Fibroblast of the aortic adventitia (primary cell): ENCODE measurements around the gene NTN5. TPM values are rescaled to one million over a fixed set of nuclear protein-coding genes. Genes with fewer than 3 reads are reported as not detected.
A peak's percentile ranks its signal among the peaks of the same experiment; 100 is the strongest.

Experiments
- DNase-seq: peaks from one replicate; pipeline ENCODE4 v3.0.0-alpha.2; 2010; ENCODE audit warnings: low read depth
- H3K4me3 ChIP-seq: 2 replicates; pipeline ENCODE4 v1.5.1; 2011; ENCODE audit warnings: low read depth, mild to moderate bottlenecking, control low read depth, low read length, moderate library complexity
- CTCF ChIP-seq: IDR thresholded peaks from 2 replicates; pipeline ENCODE4 v1.5.1; 2011; ENCODE audit warnings: mild to moderate bottlenecking, low read length, control low read depth, inconsistent platforms; ENCODE audit not compliant: insufficient read depth
- total RNA-seq: library from RNA; depleted of rRNA; stranded (reverse); fragments of >200 nt; gene quantifications from 2 replicates; pipeline ENCODE4 v1.2.3, GENCODE V29; 2012; ENCODE audit warnings: low replicate concordance

NTN5 gene
- total RNA-seq, 1 donor: 0.09 TPM

GRCh38 chr19:48623556-48624066 is 49.2 kb downstream of the NTN5 start:
- no peak for TF ChIP-seq CTCF
- DNase-seq: no peak
- peak overlapping the region; percentile 60 for H3K4me3 ChIP-seq

- DNase-seq: no peak
- peak overlapping the region; percentile 74 for H3K4me3 ChIP-seq
- no peak for TF ChIP-seq CTCF
Observed at GRCh38 chr19:48619692-48620585, 52.9 kb downstream of the NTN5 start.

DNA sequence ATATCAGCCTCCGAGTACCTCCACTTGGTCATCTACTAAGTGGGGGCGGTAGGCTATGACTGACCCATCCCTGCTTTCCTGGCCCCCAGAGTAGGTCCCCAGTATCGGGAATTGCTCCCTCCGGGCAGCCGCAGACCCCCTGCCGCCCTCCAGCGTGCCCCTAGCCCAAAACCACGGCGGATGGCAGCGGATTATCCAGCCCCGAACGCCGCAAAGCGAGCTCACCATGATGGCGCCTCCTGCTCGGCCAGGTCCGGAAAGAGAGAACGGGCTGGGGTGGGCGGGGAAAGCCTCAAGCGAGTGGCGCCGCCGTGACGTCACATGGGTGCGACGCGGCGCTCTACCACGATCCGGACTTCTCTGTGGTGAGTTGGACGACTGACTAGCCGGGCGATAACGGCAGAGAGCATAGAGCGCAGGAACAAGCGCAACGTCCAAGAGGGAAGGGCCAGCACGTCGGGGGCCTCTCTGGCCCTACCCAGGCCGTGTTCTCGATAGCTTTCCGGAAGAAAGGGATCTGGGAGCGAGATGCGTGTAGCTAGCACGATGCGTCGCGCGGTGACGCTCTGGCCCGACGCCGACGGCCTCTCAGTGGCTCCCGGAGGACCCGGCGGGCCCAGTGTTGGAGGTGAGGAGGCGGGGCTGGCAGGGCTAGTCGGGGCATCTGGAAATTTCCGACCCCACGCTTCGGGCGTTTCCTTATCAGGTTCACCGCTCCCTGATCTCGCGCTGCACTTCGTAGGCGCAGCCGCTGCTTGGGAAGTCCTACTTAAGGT is 53.7 kb downstream of the NTN5 start, which contains the start of the genes RPL18 and SPHK2:
Gene RPL18 (minus strand): TSS at position 263 of the 776 bp plus-strand sequence. CDS start 35 bp downstream, at position 228.
Gene SPHK2 (plus strand): TSS at position 591 of the 776 bp plus-strand sequence. CDS start 1,009 bp downstream, outside the sequence.
- peak; percentile 100 for DNase-seq
- no peak for TF ChIP-seq CTCF
- H3K4me3 ChIP-seq: peak within 1 kb of the TSS; percentile 79

- no peak for DNase-seq
- no peak for TF ChIP-seq CTCF
- H3K4me3 ChIP-seq: peak overlapping the region; percentile 79
Observed at GRCh38 chr19:48618278-48618915, 54.4 kb downstream of the NTN5 start.

DNA sequence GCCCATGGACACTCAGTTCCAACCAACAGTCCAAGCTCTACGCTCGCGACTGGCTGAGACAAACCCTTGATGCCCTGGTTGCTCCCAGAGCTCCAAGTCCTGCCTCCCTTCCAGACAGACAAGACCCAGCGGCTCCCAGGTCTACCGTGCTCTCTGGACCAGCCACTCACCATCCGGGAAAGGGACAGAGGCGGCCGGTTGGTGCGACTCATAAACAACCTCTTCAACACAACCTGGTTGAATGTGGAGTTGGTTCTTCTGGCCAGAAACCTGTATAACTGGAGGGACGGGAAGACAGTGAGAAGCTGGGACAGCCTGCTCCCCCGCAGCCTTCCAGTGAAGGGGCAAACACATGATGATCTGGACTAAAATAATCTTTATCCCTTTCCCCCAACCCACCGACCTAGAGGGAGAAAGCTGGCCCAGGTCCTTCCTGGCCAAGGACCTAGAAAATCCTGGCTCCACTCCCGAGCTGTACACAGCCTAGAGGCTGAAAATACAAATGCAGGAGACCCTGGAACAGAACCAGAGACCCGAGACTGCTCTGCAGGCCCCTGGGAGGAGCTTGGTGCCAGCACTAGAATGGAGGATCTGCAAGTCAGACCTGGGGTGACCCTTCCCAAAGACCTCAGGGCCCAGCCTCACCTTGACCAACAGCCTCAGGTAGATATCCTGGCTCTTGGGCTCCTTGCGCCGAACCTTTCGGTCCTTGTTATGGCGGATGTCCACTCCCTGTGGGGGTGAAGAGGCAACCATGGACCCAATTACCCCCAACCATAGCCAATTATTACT is 55.5 kb downstream of the NTN5 start:
- peak; percentile 37 for TF ChIP-seq CTCF
- peak; percentile 60 for DNase-seq
- peak overlapping the region; percentile 79 for H3K4me3 ChIP-seq
